A549 (cell line): ENCODE results near the gene IGLON5. TPM values are rescaled to one million over a fixed set of nuclear protein-coding genes. Genes with fewer than 3 reads are reported as not detected.

Source experiments
- ATAC-seq, 2 experiments: fragments of 200-7000 bp in 1 of 2; fragments of >200 bp in 1 of 2; cut with Nextera tagmentation in 1 of 2; cut with Tn5 transposase in 1 of 2; 3 replicates each; pipeline versions ENCODE4 v1.8.0 to v1.9.1; 2018 to 2020; ENCODE audit warnings: mild to moderate bottlenecking in 1 of 2, moderate library complexity in 1 of 2
- CTCF ChIA-PET: fragments of 300-600 bp; sonication (Branson Sonifier 250); formaldehyde crosslinking; extraction: SDS; loops from one replicate; lab custom pipeline; 2021; ENCODE audit warnings: antibody characterized with exemption, inconsistent platforms; lab: Yijun Ruan, JAX
- POLR2A ChIA-PET: fragments of 350-600 bp; formaldehyde crosslinking; extraction: SDS; loops from one replicate; lab custom pipeline; 2021; ENCODE audit warnings: antibody characterized with exemption, inconsistent platforms; lab: Yijun Ruan, JAX
- DNase-seq, 2 experiments: peaks; one replicate each; pipeline versions ENCODE4 v3.0.0 to v3.0.0-alpha.2; 2011 to 2016; ENCODE audit warnings: low read depth in 1 of 2, low spot score in 1 of 2
- FAIRE-seq: peaks from 2 replicates; lab custom pipeline; 2011; peaks lifted over from hg19 to GRCh38; lab: Jason Lieb, UNC
- H3K27ac ChIP-seq, 2 experiments: fragments of >200 bp; sonication (Bioruptor Twin); formaldehyde crosslinking; 3 replicates each; pipeline ENCODE4 v1.5.1; 2016 to 2017
- H3K4me1 ChIP-seq: fragments of >200 bp; sonication (Bioruptor Twin); formaldehyde crosslinking; 3 replicates; pipeline ENCODE4 v1.6.1; 2016
- H3K4me2 ChIP-seq: fragments of >200 bp; sonication (Bioruptor Twin); formaldehyde crosslinking; 3 replicates; pipeline ENCODE4 v1.6.1; 2016
- H3K4me3 ChIP-seq: fragments of >200 bp; sonication (Bioruptor Twin); formaldehyde crosslinking; 3 replicates; pipeline ENCODE4 v1.5.1; 2016
- H3K9me3 ChIP-seq: fragments of >200 bp; sonication (Bioruptor Twin); formaldehyde crosslinking; 3 replicates; pipeline ENCODE4 v1.6.1; 2016
- CBX2 ChIP-seq: fragments of 200-600 bp; sonication (generic); IDR thresholded peaks from 2 replicates; pipeline ENCODE4 v1.6.1; 2016; ENCODE audit warnings: low read depth, mild to moderate bottlenecking, borderline replicate concordance
- CBX8 ChIP-seq: fragments of 200-600 bp; sonication (generic); IDR thresholded peaks from 2 replicates; pipeline ENCODE4 v1.6.1; 2016
- CHD2 ChIP-seq: fragments of 150-350 bp; IDR thresholded peaks from 2 replicates; pipeline ENCODE4 v1.6.1; 2014; ENCODE audit warnings: low read length; ENCODE audit not compliant: partially characterized antibody
- E2F6 ChIP-seq: IDR thresholded peaks from 2 replicates; pipeline ENCODE4 v1.6.1; 2012; ENCODE audit warnings: low read depth, borderline replicate concordance
- EHMT2 ChIP-seq: fragments of 200-600 bp; sonication (generic); IDR thresholded peaks from 2 replicates; pipeline ENCODE4 v1.6.1; 2016; ENCODE audit warnings: antibody characterized with exemption, low read depth, mild to moderate bottlenecking, moderate library complexity
- EP300 ChIP-seq, 2 experiments: fragments of >200 bp; sonication (Bioruptor Twin); formaldehyde crosslinking; IDR thresholded peaks; 2 replicates in 1 of 2; 3 replicates in 1 of 2; pipeline ENCODE4 v1.6.1; 2016 to 2017
- FOSB ChIP-seq: fragments of 250-450 bp; sonication (Bioruptor Pico); IDR thresholded peaks from 2 replicates; pipeline ENCODE4 v1.5.0; 2020; ENCODE audit warnings: mild to moderate bottlenecking, moderate library complexity
- FOSL2 ChIP-seq, 2 experiments: fragments of 450-650 bp in 1 of 2; fragments of >200 bp in 1 of 2; sonication (Bioruptor Twin) in 1 of 2; formaldehyde crosslinking; IDR thresholded peaks; 2 replicates each; pipeline versions ENCODE4 v1.5.0 to v1.6.1; 2016 to 2020; ENCODE audit warnings: mild to moderate bottlenecking in 1 of 2, moderate library complexity in 1 of 2
- GATA3 ChIP-seq: IDR thresholded peaks from 2 replicates; pipeline ENCODE4 v1.6.1; 2012; ENCODE audit warnings: borderline replicate concordance
- HES2 ChIP-seq: fragments of >200 bp; sonication (Bioruptor Twin); formaldehyde crosslinking; IDR thresholded peaks from 2 replicates; pipeline ENCODE4 v1.6.1; 2016
- HEYL ChIP-seq: fragments of 250-450 bp; sonication (Bioruptor Pico); IDR thresholded peaks from 2 replicates; pipeline ENCODE4 v1.8.0; 2021; ENCODE audit warnings: mild to moderate bottlenecking, moderate library complexity
- HMGXB4 ChIP-seq: fragments of 250-450 bp; sonication (Bioruptor Pico); IDR thresholded peaks from 2 replicates; pipeline ENCODE4 v1.5.0; 2021; ENCODE audit warnings: mild to moderate bottlenecking, moderate library complexity, borderline replicate concordance
- HOXB13 ChIP-seq: fragments of 250-450 bp; sonication (Bioruptor Pico); IDR thresholded peaks from 2 replicates; pipeline ENCODE4 v1.5.0; 2020; ENCODE audit warnings: low read depth, mild to moderate bottlenecking, moderate library complexity
- KDM1A ChIP-seq: fragments of 200-600 bp; sonication (generic); IDR thresholded peaks from 2 replicates; pipeline ENCODE4 v1.6.1; 2016; ENCODE audit warnings: low read depth, mild to moderate bottlenecking
- MAX ChIP-seq: IDR thresholded peaks from 2 replicates; pipeline ENCODE4 v1.6.1; 2012
- MAZ ChIP-seq: fragments of 150-350 bp; IDR thresholded peaks from 2 replicates; pipeline ENCODE4 v1.6.1; 2014; ENCODE audit warnings: antibody characterized with exemption, low read depth, low read length, borderline replicate concordance
- NPAS2 ChIP-seq: fragments of 250-450 bp; sonication (Bioruptor Pico); IDR thresholded peaks from 2 replicates; pipeline ENCODE4 v1.8.0; 2022; ENCODE audit warnings: mild to moderate bottlenecking, moderate library complexity, borderline replicate concordance
- PHF8 ChIP-seq: fragments of 200-600 bp; sonication (generic); IDR thresholded peaks from 2 replicates; pipeline ENCODE4 v1.6.1; 2016; ENCODE audit warnings: low read depth, mild to moderate bottlenecking, antibody characterized with exemption, moderate library complexity, borderline replicate concordance
- RFX5 ChIP-seq: fragments of 450-650 bp; IDR thresholded peaks from 2 replicates; pipeline ENCODE4 v1.7.1; 2014; ENCODE audit warnings: antibody characterized with exemption, mild to moderate bottlenecking, moderate library complexity
- RNF2 ChIP-seq: fragments of 200-600 bp; sonication (generic); IDR thresholded peaks from 2 replicates; pipeline ENCODE4 v1.6.1; 2016; ENCODE audit warnings: low read depth, mild to moderate bottlenecking, antibody characterized with exemption, moderate library complexity, borderline replicate concordance
- TFCP2L1 ChIP-seq: fragments of 250-450 bp; sonication (Bioruptor Pico); IDR thresholded peaks from 2 replicates; pipeline ENCODE4 v1.5.0; 2021; ENCODE audit warnings: mild to moderate bottlenecking
- TP53 ChIP-seq: fragments of 250-450 bp; sonication (Bioruptor Pico); IDR thresholded peaks from 2 replicates; pipeline ENCODE4 v1.5.0; 2021; ENCODE audit warnings: mild to moderate bottlenecking, moderate library complexity
- USF2 ChIP-seq: fragments of 450-650 bp; IDR thresholded peaks from 2 replicates; pipeline ENCODE4 v1.6.1; 2014; ENCODE audit warnings: antibody characterized with exemption
- ZFP36 ChIP-seq: fragments of 450-650 bp; IDR thresholded peaks from 2 replicates; pipeline ENCODE4 v1.6.1; 2014; ENCODE audit warnings: borderline replicate concordance; ENCODE audit not compliant: partially characterized antibody
- ZSCAN20 ChIP-seq: fragments of 250-450 bp; sonication (Bioruptor Pico); IDR thresholded peaks from 2 replicates; pipeline ENCODE4 v1.8.0; 2022; ENCODE audit warnings: mild to moderate bottlenecking, moderate library complexity
- WGBS: methylation state at CpG from one replicate; pipeline ENCODE4 v1.1.6; 2017; ENCODE audit errors: missing lambda C conversion rate; 5-methylcytosine and 5-hydroxymethylcytosine counted together
- polyA plus RNA-seq, 4 experiments: library from polyadenylated mRNA; depleted of rRNA in 3 of 4; stranded (reverse); fragments of >200 nt; fragmentation: RNase III in 1 of 4; extraction: RNeasy Plus Mini Kit Qiagen cat#74134 plus additional on column Dnase treatment in 1 of 4; gene quantifications; 2 replicates in 3 of 4; 3 replicates in 1 of 4; pipeline ENCODE4 v1.2.3, GENCODE V29; 2011 to 2017

The IGLON5 gene
- polyA plus RNA-seq, 2 of the 4 experiments (the other 2 are of a cell fraction) = 0.04 to 0.06 TPM

- TF ChIP-seq PHF8 (peak; percentile 77), TP53 (CRISPR knock-in tag) (0 out of 2 replicates have a peak, but pooled peaks have one; percentile 49), FOSB (no peak), ZSCAN20 (CRISPR knock-in tag) (no peak), E2F6 (0 out of 2 replicates have a peak, but pooled peaks have one; percentile 65), HEYL (CRISPR knock-in tag) (no peak), EP300 (IDR thresholded peaks at IDR 0.05) (no peak), NPAS2 (no peak), USF2 (no peak), MAX (peak; percentile 89), EHMT2 (no peak), TFCP2L1 (0 out of 2 replicates have a peak, but pooled peaks have one; percentile 34), RNF2 (no peak)
These were observed 56.3 kb downstream of the IGLON5 start (continued) for GRCh38 chr19:51367565-51368365.

GRCh38 chr19:51368366-51369282, 57.2 kb downstream of the IGLON5 start, which contains the start of gene CLDND2:
Gene CLDND2, minus strand, starts transcription at chr19:51369003. Its CDS starts 426 bp downstream, at chr19:51368577.
- FAIRE-seq = no peak
- ChIA-PET CTCF (interaction anchor here (1.0 to 5.7 kb wide), 7 partner anchors 13 to 293 kb away, joined by 3 to 28 read pairs (median 5); no protein-coding TSS in a partner anchor), POLR2A (interaction anchor here (0.8 to 1.8 kb wide), 5 partner anchors 9 to 335 kb away, joined by 3 to 59 read pairs (median 4); no protein-coding TSS in a partner anchor)
- H3K4me2 ChIP-seq = peak within 1 kb of the TSS; percentile 99
- H3K9me3 ChIP-seq = no peaks in the 10 kb centered on the region
- WGBS = 70% methylated on average over 23 of the region's 23 CpGs
- DNase-seq = no peak
- H3K4me3 ChIP-seq = peak within 1 kb of the TSS; percentile 61
- H3K27ac ChIP-seq = peak within 1 kb of the TSS; percentile 94 to 97
- ATAC-seq = 0 out of 6 replicates have a peak, but pooled peaks of 1 of the 2 experiments have one; percentile 0
- peaks cover 25% of the 10 kb centered on the region for H3K4me1 ChIP-seq
- TF ChIP-seq HES2 (no peak), CHD2 (no peak)
- TF ChIP-seq, all 56 proteins: peak for 0

- no peaks in the 10 kb centered on the region for H3K9me3 ChIP-seq
- WGBS = 61% methylated on average over 4 of the region's 4 CpGs
- TF ChIP-seq KDM1A (no peak), HEYL (CRISPR knock-in tag) (no peak), MAZ (no peak), FOSL2 (IDR thresholded peaks at IDR 0.05) (no peak), FOSL2 (CRISPR knock-in tag; IDR thresholded peaks at IDR 0.05) (no peak), RFX5 (no peak), EP300 (IDR thresholded peaks at IDR 0.05) (no peak), ZFP36 (no peak), CBX2 (no peak), RNF2 (no peak), HMGXB4 (CRISPR knock-in tag) (no peak), CBX8 (no peak), FOSB (no peak), GATA3 (no peak), HOXB13 (CRISPR knock-in tag) (no peak)
- ChIA-PET POLR2A (interaction anchor here (0.9 kb wide), 1 partner anchor 31 kb away, joined by 3 read pairs; no protein-coding TSS in a partner anchor), CTCF (interaction anchor here (0.5 to 5.7 kb wide), 7 partner anchors 15 to 1094 kb away, joined by 3 to 28 read pairs (median 3); partner anchors contain the start of gene ZNF175)
- no peak overlapping the region for H3K27ac ChIP-seq
- H3K4me1 ChIP-seq = peaks cover 9% of the 10 kb centered on the region
- ATAC-seq (no peak), DNase-seq (no peak), FAIRE-seq (no peak)
- no peak overlapping the region for H3K4me3 ChIP-seq
- H3K4me2 ChIP-seq = no peak overlapping the region
These were observed 58.8 kb downstream of the IGLON5 start for GRCh38 chr19:51370230-51370629.
